Placental pericyte (primary cell): Measurements from ENCODE around the gene RCOR3. TPM values are rescaled to one million over a fixed set of nuclear protein-coding genes. Genes with fewer than 3 reads are reported as not detected.

Source experiments
- total RNA-seq: library from RNA; depleted of rRNA; stranded (reverse); fragments of >200 nt; gene quantifications from 2 replicates; pipeline ENCODE4 v1.2.3, GENCODE V29; 2012

The RCOR3 gene
- total RNA-seq: 21.4 and 23.5 TPM in 2 replicates

DNA sequence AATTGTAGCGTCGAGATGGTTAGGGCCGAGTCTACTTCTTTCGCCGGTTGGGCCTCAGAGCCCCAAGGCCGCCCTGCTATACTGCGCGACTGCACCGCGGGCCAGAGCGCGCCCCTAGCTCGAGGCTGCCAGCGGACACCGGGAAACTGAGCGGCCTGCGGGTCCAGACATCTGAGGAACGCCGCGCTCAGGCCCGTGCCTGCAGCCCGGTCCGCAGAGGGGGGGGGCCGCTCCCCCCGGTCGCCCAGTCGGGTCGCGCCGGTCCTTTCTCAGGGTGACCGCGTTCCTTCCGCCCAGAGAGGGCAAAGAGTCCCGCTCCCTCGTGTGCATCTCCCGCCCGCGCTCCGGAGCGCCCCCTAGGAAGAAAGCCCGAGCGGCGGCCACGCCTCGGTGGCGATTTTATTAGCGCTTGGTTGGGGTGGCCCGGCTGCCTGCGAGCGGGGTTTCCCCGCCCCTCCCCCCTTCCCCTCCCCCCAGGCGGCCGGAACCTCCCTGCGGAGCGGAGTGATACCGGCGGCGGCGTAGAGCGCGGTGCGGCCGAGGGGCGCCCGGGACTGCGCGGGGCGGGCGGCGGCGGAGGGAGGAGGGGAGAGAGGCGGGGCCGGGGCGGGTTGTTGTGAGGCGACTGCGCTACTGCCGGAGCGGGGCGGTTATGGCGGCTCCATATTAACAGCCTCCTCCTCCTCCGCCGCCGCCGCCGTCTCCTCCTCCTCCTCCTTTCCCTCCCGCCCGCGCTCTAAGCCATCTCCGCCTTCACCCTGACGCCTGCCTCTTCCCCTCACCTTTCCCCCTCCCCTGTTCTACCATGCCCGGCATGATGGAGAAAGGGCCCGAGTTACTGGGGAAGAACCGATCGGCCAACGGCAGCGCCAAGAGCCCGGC is at the start of gene RCOR3:
Gene RCOR3, plus strand, starts transcription at position 611 of the 882 bp plus-strand sequence. Its CDS starts 195 bp downstream, at position 806.

DNA sequence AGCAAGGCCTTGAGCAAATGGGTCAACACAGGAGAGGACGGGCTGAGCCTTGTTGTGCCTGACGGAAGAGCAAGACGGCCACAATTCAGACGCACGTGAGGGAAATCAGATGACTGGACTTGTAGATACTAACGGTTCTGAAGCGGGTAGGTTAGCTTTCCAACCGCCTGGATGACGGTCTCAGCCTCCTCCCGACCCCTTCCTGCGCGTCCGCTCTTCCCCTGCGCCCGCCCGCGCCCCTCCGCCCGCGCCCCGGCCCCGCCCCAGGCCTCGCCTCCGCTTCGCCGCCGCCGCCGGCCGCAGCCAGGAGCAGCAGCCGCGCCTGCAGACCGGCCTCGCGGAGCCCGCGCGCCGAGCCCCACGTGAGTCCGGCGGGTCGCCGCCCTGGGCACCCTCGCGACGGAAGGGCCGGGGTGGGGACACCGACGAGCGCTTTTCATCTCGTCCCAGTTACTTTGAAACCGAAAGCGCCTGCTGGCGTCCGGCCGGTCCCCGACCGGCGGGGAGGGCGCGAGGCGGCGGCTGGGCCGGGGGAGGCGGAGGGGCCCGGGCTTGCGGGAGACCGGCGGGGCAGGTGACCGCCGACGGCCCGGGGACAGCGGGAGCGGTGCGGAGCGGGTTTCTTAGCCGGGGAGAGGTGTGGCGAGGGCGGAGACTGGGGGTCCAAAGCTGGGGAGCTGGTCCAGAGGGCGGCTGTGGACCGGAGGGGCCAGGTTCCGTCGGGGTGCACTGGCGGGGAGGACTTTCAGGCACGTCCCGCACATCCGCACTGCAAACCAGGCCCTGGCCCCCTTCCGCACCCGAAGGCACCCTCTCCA is 67.6 kb downstream of the RCOR3 start, which contains the start of gene TRAF5:
Gene TRAF5, plus strand, starts transcription at position 306 of the 818 bp plus-strand sequence. CDS start 26,407 bp downstream, outside the sequence.

Other genes starting within 250 kb of the RCOR3 start
- 1.1 and 4.2 TPM in 2 replicates for gene KCNH1, start 125.2 kb upstream of the RCOR3 start, total RNA-seq
- 9.0 and 13.3 TPM in 2 replicates for gene TRAF5, start 67.5 kb downstream of the RCOR3 start, total RNA-seq
- gene RD3, start 232.8 kb downstream of the RCOR3 start, total RNA-seq: not detected in 2 replicates